Neuronal stem cell (in vitro differentiated cells): ENCODE measurements around the gene PIK3R2.

Source experiments
- DNase-seq: peaks from one replicate; pipeline ENCODE4 v3.0.0-alpha.2; 2013; ENCODE audit warnings: low spot score
- H2AFZ ChIP-seq: one replicate; pipeline ENCODE4 v1.6.1; 2013; ENCODE audit warnings: mild to moderate bottlenecking, low read length, inconsistent platforms
- H2AK5ac ChIP-seq: 2 replicates; pipeline ENCODE4 v1.6.1; 2013; ENCODE audit warnings: low read depth, mild to moderate bottlenecking, inconsistent platforms, low read length, moderate library complexity, mixed read lengths
- H2BK120ac ChIP-seq: 2 replicates; pipeline ENCODE4 v1.6.1; 2013; ENCODE audit warnings: low read depth, mild to moderate bottlenecking, inconsistent platforms, low read length, moderate library complexity, mixed read lengths
- H2BK12ac ChIP-seq: one replicate; pipeline ENCODE4 v1.6.1; 2013; ENCODE audit warnings: low read length, inconsistent platforms
- H2BK15ac ChIP-seq: 2 replicates; pipeline ENCODE4 v1.6.1; 2013; ENCODE audit warnings: mild to moderate bottlenecking, low read length, inconsistent platforms, mixed read lengths
- H2BK5ac ChIP-seq: one replicate; pipeline ENCODE4 v1.6.1; 2013; ENCODE audit warnings: inconsistent platforms, mild to moderate bottlenecking, low read length, moderate library complexity
- H3K14ac ChIP-seq: one replicate; pipeline ENCODE4 v1.6.1; 2013; ENCODE audit warnings: low read length, inconsistent platforms
- H3K18ac ChIP-seq: 2 replicates; pipeline ENCODE4 v1.6.1; 2013; ENCODE audit warnings: low read length, inconsistent platforms
- H3K23ac ChIP-seq: 2 replicates; pipeline ENCODE4 v1.6.1; 2013; ENCODE audit warnings: low read depth, mild to moderate bottlenecking, mixed read lengths, low read length, inconsistent platforms; ENCODE audit not compliant: poor library complexity
- H3K27ac ChIP-seq: replicated peaks from 3 replicates; pipeline ENCODE4 v1.5.1; 2013; ENCODE audit warnings: low read length, inconsistent platforms
- H3K27me3 ChIP-seq, 3 experiments: 2 replicates each; pipeline ENCODE4 v1.6.1; 2013; ENCODE audit warnings: low read length in 3 of 3, mild to moderate bottlenecking in 2 of 3, inconsistent platforms in 1 of 3, low read depth in 1 of 3, mixed read lengths in 1 of 3, moderate library complexity in 1 of 3; ENCODE audit not compliant: control insufficient read depth in 3 of 3, insufficient read depth in 3 of 3
- H3K36me3 ChIP-seq, 2 donors: replicated peaks in 1 of 2; 2 replicates each; pipeline ENCODE4 v1.6.1; 2013; ENCODE audit warnings: low read length in 2 of 2; ENCODE audit not compliant: control insufficient read depth in 2 of 2, insufficient read depth in 2 of 2
- H3K4ac ChIP-seq: 2 replicates; pipeline ENCODE4 v1.6.1; 2013; ENCODE audit warnings: inconsistent platforms, mild to moderate bottlenecking, low read length, moderate library complexity
- H3K4me1 ChIP-seq, 2 donors: 1 replicate in 1 of 2; 2 replicates in 1 of 2; pipeline ENCODE4 v1.6.1; 2013; ENCODE audit warnings: low read length in 2 of 2, low read depth in 1 of 2; ENCODE audit not compliant: control insufficient read depth in 2 of 2, insufficient read depth in 1 of 2
- H3K4me2 ChIP-seq: one replicate; pipeline ENCODE4 v1.6.1; 2013; ENCODE audit warnings: mild to moderate bottlenecking, low read length, inconsistent platforms; ENCODE audit not compliant: insufficient read depth, poor library complexity, severe bottlenecking
- H3K4me3 ChIP-seq, 2 donors: 2 replicates each; pipeline ENCODE4 v1.5.1; 2013; ENCODE audit warnings: low read length in 2 of 2, mild to moderate bottlenecking in 2 of 2, inconsistent platforms in 1 of 2, moderate library complexity in 1 of 2
- H3K79me1 ChIP-seq: one replicate; pipeline ENCODE4 v1.6.1; 2013; ENCODE audit warnings: low read depth, mild to moderate bottlenecking, inconsistent platforms, low read length, moderate library complexity
- H3K9ac ChIP-seq: one replicate; pipeline ENCODE4 v1.6.1; 2013; ENCODE audit warnings: mild to moderate bottlenecking, low read depth, low read length, inconsistent platforms; ENCODE audit not compliant: poor library complexity
- H3K9me3 ChIP-seq, 2 donors: replicated peaks in 1 of 2; 2 replicates each; pipeline versions ENCODE3 to v1.6.1; 2013; ENCODE audit warnings: low read length in 2 of 2, mild to moderate bottlenecking in 2 of 2, inconsistent platforms in 1 of 2, low read depth in 1 of 2, mixed read lengths in 1 of 2, moderate library complexity in 1 of 2; ENCODE audit not compliant: control insufficient read depth in 2 of 2, insufficient read depth in 1 of 2
- H4K8ac ChIP-seq: one replicate; pipeline ENCODE4 v1.6.1; 2013; ENCODE audit warnings: low read depth, mild to moderate bottlenecking, inconsistent platforms, low read length, moderate library complexity
- H4K91ac ChIP-seq: one replicate; pipeline ENCODE4 v1.6.1; 2013; ENCODE audit warnings: low read length, low read depth, mild to moderate bottlenecking, inconsistent platforms; ENCODE audit not compliant: poor library complexity
- WGBS, 2 donors: extraction: QIAGEN DNeasy Blood & Tissue Kit; methylation state at CpG; one replicate each; pipeline ENCODE4 v1.1.7; 2013; ENCODE audit warnings: missing lambda C conversion rate in 2 of 2, mixed read lengths in 1 of 2; ENCODE audit not compliant: insufficient read length in 2 of 2, insufficient replicate concordance in 1 of 2; ENCODE audit errors: extremely low coverage in 2 of 2; 5-methylcytosine and 5-hydroxymethylcytosine counted together

Gene PIK3R2

GRCh38 chr19:18147396-18147795 is 5.6 kb upstream of the PIK3R2 start:
- H3K4me2 ChIP-seq, result no peak overlapping the region

GRCh38 chr19:18149596-18149975 is 3.4 kb upstream of the PIK3R2 start:
- H4K91ac ChIP-seq, result no peak overlapping the region
- no peak overlapping the region for H2BK12ac ChIP-seq
- no peak overlapping the region for H4K8ac ChIP-seq
- no peak overlapping the region for H3K23ac ChIP-seq
- DNase-seq, result no peak
- no peak overlapping the region for H3K27ac ChIP-seq
- no peak overlapping the region for H3K18ac ChIP-seq
- peaks cover 5% of the 10 kb centered on the region for H3K79me1 ChIP-seq
- WGBS, 2 donors, result no CpG with 5 or more reads among the region's 16 CpGs
- H3K4me1 ChIP-seq, result peaks cover 6 to 7% of the 10 kb centered on the region in 2 donors
- no peak overlapping the region for H3K4me3 ChIP-seq
- no peak overlapping the region for H3K14ac ChIP-seq
- H3K27me3 ChIP-seq, result no peaks in the 10 kb centered on the region
- no peak overlapping the region for H2BK120ac ChIP-seq
- no peak overlapping the region for H2AFZ ChIP-seq
- H3K9me3 ChIP-seq, result no peaks in the 10 kb centered on the region
- no peak overlapping the region for H3K4me2 ChIP-seq
- H2BK5ac ChIP-seq, result no peak overlapping the region
- H3K9ac ChIP-seq, result no peak overlapping the region
- H3K4ac ChIP-seq, result no peak overlapping the region
- peaks cover 13 to 29% of the 10 kb centered on the region in 2 donors for H3K36me3 ChIP-seq
- H2AK5ac ChIP-seq, result no peak overlapping the region
- H2BK15ac ChIP-seq, result no peak overlapping the region

More at GRCh38 chr19:18147396-18147795, 5.6 kb upstream of the PIK3R2 start:
- no peak overlapping the region for H2BK12ac ChIP-seq
- no peak for DNase-seq
- H3K14ac ChIP-seq, result no peak overlapping the region
- no peak overlapping the region for H2BK120ac ChIP-seq
- H3K27me3 ChIP-seq, result no peaks in the 10 kb centered on the region
- H3K36me3 ChIP-seq, result peaks cover 17 to 50% of the 10 kb centered on the region in 2 donors
- H3K4ac ChIP-seq, result no peak overlapping the region
- no peak overlapping the region for H3K27ac ChIP-seq
- H2BK5ac ChIP-seq, result no peak overlapping the region
- no peak overlapping the region for H2AFZ ChIP-seq
- no peak overlapping the region for H3K4me3 ChIP-seq
- H3K9ac ChIP-seq, result no peak overlapping the region
- H3K4me1 ChIP-seq, result peaks cover 0 to 2% of the 10 kb centered on the region in 2 donors
- H3K79me1 ChIP-seq, result no peaks in the 10 kb centered on the region
- no peak overlapping the region for H2BK15ac ChIP-seq
- H4K91ac ChIP-seq, result no peak overlapping the region
- H2AK5ac ChIP-seq, result no peak overlapping the region
- H3K9me3 ChIP-seq, result no peaks in the 10 kb centered on the region
- no CpG with 5 or more reads among the region's 13 CpGs for WGBS, 2 donors
- H3K23ac ChIP-seq, result no peak overlapping the region
- no peak overlapping the region for H3K18ac ChIP-seq
- no peak overlapping the region for H4K8ac ChIP-seq

GRCh38 chr19:18150776-18151624 is 2.0 kb upstream of the PIK3R2 start:
- WGBS, 2 donors, result no CpG with 5 or more reads among the region's 18 CpGs
- no peak overlapping the region for H2BK5ac ChIP-seq

GRCh38 chr19:18152442-18152816 is 534 bp upstream of the PIK3R2 start:
- Histone ChIP-seq H3K4me1 (peaks cover 9 to 13% of the 10 kb centered on the region in 2 donors), H4K8ac (no peak overlapping the region), H3K23ac (no peak overlapping the region), H3K27ac (peak overlapping the region; percentile 100), H3K14ac (no peak overlapping the region), H3K9ac (peak overlapping the region; percentile 93), H3K36me3 (peaks cover 18 to 26% of the 10 kb centered on the region in 2 donors), H3K4me2 (peak overlapping the region; percentile 91), H2BK120ac (no peak overlapping the region), H2AFZ (peak overlapping the region; percentile 93), H3K79me1 (peaks cover 10% of the 10 kb centered on the region), H2AK5ac (no peak overlapping the region), H3K4ac (no peak overlapping the region), H3K27me3 (no peaks in the 10 kb centered on the region), H2BK12ac (no peak overlapping the region), H3K18ac (peak overlapping the region; percentile 97), H3K9me3 (no peaks in the 10 kb centered on the region), H3K4me3 (peak overlapping the region; percentile 74 to 96), H2BK5ac (peak overlapping the region; percentile 90), H2BK15ac (no peak overlapping the region), H4K91ac (no peak overlapping the region)
- peak; percentile 99 for DNase-seq
- no CpG with 5 or more reads among the region's 22 CpGs for WGBS, 2 donors

More at GRCh38 chr19:18150776-18151624, 2.0 kb upstream of the PIK3R2 start:
- Histone ChIP-seq H3K23ac (no peak overlapping the region), H2BK120ac (no peak overlapping the region), H3K36me3 (peaks cover 9 to 21% of the 10 kb centered on the region in 2 donors), H3K9me3 (no peaks in the 10 kb centered on the region), H3K14ac (no peak overlapping the region), H3K18ac (no peak overlapping the region), H3K4me2 (no peak overlapping the region), H4K8ac (no peak overlapping the region), H3K4me1 (peaks cover 6 to 7% of the 10 kb centered on the region in 2 donors), H2BK12ac (no peak overlapping the region), H3K4me3 (no peak overlapping the region), H3K9ac (peak overlapping the region; percentile 17), H2AFZ (no peak overlapping the region), H3K27ac (no peak overlapping the region), H4K91ac (no peak overlapping the region), H3K79me1 (peaks cover 5% of the 10 kb centered on the region), H3K27me3 (no peaks in the 10 kb centered on the region), H2AK5ac (no peak overlapping the region), H2BK15ac (no peak overlapping the region), H3K4ac (no peak overlapping the region)
- no peak for DNase-seq
